Measurements from ENCODE around the gene FAM163A.

GRCh38 chr1:179807691-179808485, 64.8 kb downstream of the FAM163A start:
- TF ChIP-seq CTCF (conservative IDR thresholded peaks at IDR 0.05 in 1 of 2, IDR thresholded peaks at IDR 0.05 in 1 of 2; ENCODE audit: low read depth in 1 of 2, low read length in 2 of 2) (no peak), EZH2 (IDR thresholded peaks at IDR 0.05; ENCODE audit: low read length, missing control alignments) (no peak)

All from fibroblast of lung (primary cell).